Body of pancreas (tissue), 4 donors: ENCODE data around the gene VASP. TPM values are rescaled to one million over a fixed set of nuclear protein-coding genes. Genes with fewer than 3 reads are reported as not detected.
"Not testable (repeated sequence)": the region's sequence is repeated elsewhere in the genome, so short reads cannot be mapped to it uniquely, and the experiment has no call there.

Experiments
- ATAC-seq: fragments of 150-250 bp; one replicate; pipeline ENCODE4 v1.9.1; 2016
- DNase-seq, 4 donors: peaks; one replicate each; pipeline ENCODE4 v3.0.0-alpha.2; 2019
- H3K27ac ChIP-seq, 4 donors: fragments of 200-600 bp; sonication (generic); 1 replicate in 3 of 4; 2 replicates in 1 of 4; pipeline versions ENCODE4 v1.5.1 to v1.6.1; 2016 to 2019; ENCODE audit warnings: mild to moderate bottlenecking in 1 of 4, mixed read lengths in 1 of 4, moderate library complexity in 1 of 4
- H3K27me3 ChIP-seq, 2 donors: fragments of 200-600 bp; sonication (generic); one replicate each; pipeline ENCODE4 v1.6.0; 2016; ENCODE audit warnings: mild to moderate bottlenecking in 1 of 2
- H3K36me3 ChIP-seq, 2 donors: fragments of 200-600 bp; sonication (generic); replicated peaks in 1 of 2; 2 replicates each; pipeline ENCODE4 v1.5.1; 2016; ENCODE audit warnings: low read depth in 2 of 2; ENCODE audit not compliant: insufficient read depth in 1 of 2
- H3K4me1 ChIP-seq: fragments of 200-600 bp; sonication (generic); one replicate; pipeline ENCODE4 v1.6.0; 2016
- H3K4me3 ChIP-seq, 2 donors: fragments of 200-600 bp; sonication (generic); 1 replicate in 1 of 2; 2 replicates in 1 of 2; pipeline ENCODE4 v1.5.1; 2016 to 2019
- H3K9me3 ChIP-seq, 3 donors: fragments of 200-600 bp; sonication (generic); 1 replicate in 2 of 3; 2 replicates in 1 of 3; pipeline ENCODE4 v1.5.1; 2016
- CTCF ChIP-seq, 7 experiments: fragments of 450-650 bp in 4 of 7; fragments of 200-600 bp in 3 of 7; sonication (generic) in 3 of 7; IDR thresholded peaks; one replicate each; pipeline ENCODE4 v1.5.1; 2016 to 2019; ENCODE audit warnings: antibody characterized with exemption in 7 of 7
- POLR2A ChIP-seq, 3 donors: fragments of 450-650 bp; IDR thresholded peaks; one replicate each; pipeline ENCODE4 v1.6.1; 2016; ENCODE audit warnings: antibody characterized with exemption in 3 of 3, mild to moderate bottlenecking in 2 of 3
- WGBS, 2 donors: methylation state at CpG; one replicate each; pipeline ENCODE4 v1.1.5; 2017; 5-methylcytosine and 5-hydroxymethylcytosine counted together
- intact Hi-C: fragments of 100-400 bp; cut with DNase I; formaldehyde crosslinking; loops from one replicate; pipeline ENCODE4 v1.15.1; 2023
- total RNA-seq, 2 donors: library from RNA; depleted of rRNA; stranded (reverse); fragments of >200 nt; gene quantifications; one replicate each; pipeline ENCODE4 v1.1.0, GENCODE V29; 2016

Gene VASP
- total RNA-seq, 2 donors from 2014 or later = 27.0 to 29.7 TPM

GRCh38 chr19:45508417-45508860 lies 1.2 kb downstream of the VASP start:
- no peak for TF ChIP-seq POLR2A (IDR thresholded peaks at IDR 0.05)
- no peak for TF ChIP-seq CTCF (IDR thresholded peaks at IDR 0.05)
- H3K4me3 ChIP-seq = peak overlapping the region; percentile 60 to 97
- no peaks in the 10 kb centered on the region for H3K36me3 ChIP-seq
- peaks cover 25% of the 10 kb centered on the region for H3K4me1 ChIP-seq
- WGBS, 2 donors = 0 to 2% methylated on average over 1 to 11 of the region's 26 CpGs
- H3K27ac ChIP-seq = peak overlapping the region; percentile 90 to 99 (median 94)
- H3K27me3 ChIP-seq = no peaks in the 10 kb centered on the region
- ATAC-seq = no peak
- no peaks in the 10 kb centered on the region for H3K9me3 ChIP-seq
- intact Hi-C loops = no loop called here
- peak; percentile 52 to 68 (median 66) for DNase-seq

- TF ChIP-seq CTCF (IDR thresholded peaks at IDR 0.05) (no peak), POLR2A (IDR thresholded peaks at IDR 0.05) (peak in 2 of 3 donors; percentile 16 to 31)
- WGBS, 2 donors = 1 to 2% methylated on average over 17 to 27 of the region's 28 CpGs
These were observed 1.8 kb downstream of the VASP start for GRCh38 chr19:45508861-45509691.

GRCh38 chr19:45509692-45510015 lies 2.4 kb downstream of the VASP start:
- intact Hi-C loops = loop anchor here (10.0 kb wide), 1 partner anchor 65 kb away; no protein-coding TSS in a partner anchor

More at GRCh38 chr19:45508861-45509691, 1.8 kb downstream of the VASP start:
- peaks cover 31% of the 10 kb centered on the region for H3K4me1 ChIP-seq
- H3K4me3 ChIP-seq = peak overlapping the region; percentile 60 to 97
- H3K27me3 ChIP-seq = no peaks in the 10 kb centered on the region
- intact Hi-C loops = no loop called here
- H3K9me3 ChIP-seq = no peaks in the 10 kb centered on the region
- no peaks in the 10 kb centered on the region for H3K36me3 ChIP-seq
- DNase-seq = peak; percentile 53 to 72 (median 66)
- ATAC-seq = peak; percentile 5
- H3K27ac ChIP-seq = peak overlapping the region; percentile 90 to 99 (median 94)

GRCh38 chr19:45510352-45510751 lies 3.1 kb downstream of the VASP start:
- H3K27ac ChIP-seq, H3K4me3 ChIP-seq, H3K36me3 ChIP-seq, H3K9me3 ChIP-seq, ATAC-seq, DNase-seq, H3K27me3 ChIP-seq: not testable (repeated sequence)
- WGBS, 2 donors = 85 to 91% methylated on average over 11 of the region's 11 CpGs
- intact Hi-C loops = loop anchor here (10.0 kb wide), 1 partner anchor 64 kb away; no protein-coding TSS in a partner anchor
- H3K4me1 ChIP-seq = peaks cover 42% of the 10 kb centered on the region

More at GRCh38 chr19:45509692-45510015, 2.4 kb downstream of the VASP start:
- TF ChIP-seq POLR2A (IDR thresholded peaks at IDR 0.05) (no peak), CTCF (IDR thresholded peaks at IDR 0.05) (no peak)
- no peak for DNase-seq
- no peak for ATAC-seq
- peaks cover 37% of the 10 kb centered on the region for H3K4me1 ChIP-seq
- H3K4me3 ChIP-seq = no peak overlapping the region
- H3K36me3 ChIP-seq = no peaks in the 10 kb centered on the region
- no peaks in the 10 kb centered on the region for H3K9me3 ChIP-seq
- H3K27me3 ChIP-seq = no peaks in the 10 kb centered on the region
- WGBS, 2 donors = 0 to 14% methylated on average over 3 of the region's 3 CpGs
- H3K27ac ChIP-seq = peak overlapping the region; percentile 90 to 99 (median 94)

GRCh38 chr19:45511074-45511473 lies 3.8 kb downstream of the VASP start:
- H3K4me1 ChIP-seq = peaks cover 40% of the 10 kb centered on the region
- no peaks in the 10 kb centered on the region for H3K36me3 ChIP-seq
- H3K4me3 ChIP-seq = no peak overlapping the region
- intact Hi-C loops = loop anchor here (10.0 kb wide), 1 partner anchor 64 kb away; no protein-coding TSS in a partner anchor
- WGBS, 2 donors = 90% methylated on average over 5 of the region's 5 CpGs
- DNase-seq (no peak), ATAC-seq (no peak)
- H3K27me3 ChIP-seq = no peaks in the 10 kb centered on the region
- H3K9me3 ChIP-seq = no peaks in the 10 kb centered on the region
- no peak for TF ChIP-seq CTCF (IDR thresholded peaks at IDR 0.05)
- TF ChIP-seq POLR2A (IDR thresholded peaks at IDR 0.05) = no peak
- H3K27ac ChIP-seq = no peak overlapping the region
